IMR-90 (cell line): ENCODE measurements around the gene ANP32D. TPM values are rescaled to one million over a fixed set of nuclear protein-coding genes. Genes with fewer than 3 reads are reported as not detected.
"Not testable (repeated sequence)": the region's sequence is repeated elsewhere in the genome, so short reads cannot be mapped to it uniquely, and the experiment has no call there.

ENCODE experiments used
- ATAC-seq: fragments of 200-7000 bp; cut with Tn5 transposase; 2 replicates; pipeline ENCODE4 v1.9.1; 2020; ENCODE audit warnings: low read depth, mild to moderate bottlenecking, moderate library complexity
- BruUV-seq: library from RNA; stranded (reverse); fragments of 400-500 nt; replicated peaks from 2 replicates; lab custom pipeline; 2021; lab: Mats Ljungman, UMichigan
- CTCF ChIA-PET: fragments of 300-600 bp; formaldehyde crosslinking; extraction: SDS; loops from one replicate; lab custom pipeline; 2021; ENCODE audit warnings: antibody characterized with exemption; lab: Yijun Ruan, JAX
- POLR2A ChIA-PET: fragments of 300-600 bp; sonication (Branson Sonifier 250); formaldehyde crosslinking; loops from one replicate; lab custom pipeline; 2022; ENCODE audit warnings: antibody characterized with exemption; ENCODE audit not compliant: unreplicated experiment; lab: Charles Lee
- DNase-seq: peaks from one replicate; pipeline ENCODE4 v3.0.0; 2013
- H2AFZ ChIP-seq: replicated peaks from 2 replicates; pipeline ENCODE3; 2013; ENCODE audit warnings: low read length, mild to moderate bottlenecking; ENCODE audit not compliant: poor library complexity
- H2AK5ac ChIP-seq: 2 replicates; pipeline ENCODE4 v1.6.1; 2013; ENCODE audit warnings: low read depth, low read length, inconsistent platforms
- H2AK9ac ChIP-seq: replicated peaks from 2 replicates; pipeline ENCODE3; 2013; ENCODE audit warnings: mild to moderate bottlenecking, low read depth, low read length, moderate library complexity; ENCODE audit not compliant: poor library complexity
- H2BK120ac ChIP-seq: 2 replicates; pipeline ENCODE4 v1.6.1; 2013; ENCODE audit warnings: low read depth, low read length, inconsistent platforms
- H2BK15ac ChIP-seq: 3 replicates; pipeline ENCODE4 v1.6.1; 2013; ENCODE audit warnings: low read depth, low read length, inconsistent platforms
- H2BK20ac ChIP-seq: 2 replicates; pipeline ENCODE4 v1.6.1; 2013; ENCODE audit warnings: low read depth, mild to moderate bottlenecking, inconsistent platforms, low read length, moderate library complexity
- H2BK5ac ChIP-seq: 2 replicates; pipeline ENCODE4 v1.6.1; 2013; ENCODE audit warnings: mild to moderate bottlenecking, low read depth, low read length, inconsistent platforms; ENCODE audit not compliant: poor library complexity, severe bottlenecking
- H3K14ac ChIP-seq: replicated peaks from 2 replicates; pipeline ENCODE4 v1.6.1; 2013; ENCODE audit warnings: low read depth, low read length, inconsistent platforms
- H3K18ac ChIP-seq: 2 replicates; pipeline ENCODE4 v1.6.1; 2013; ENCODE audit warnings: low read depth, low read length, control low read depth
- H3K23ac ChIP-seq: 2 replicates; pipeline ENCODE4 v1.6.1; 2013; ENCODE audit warnings: low read depth, low read length, inconsistent platforms
- H3K27ac ChIP-seq: 2 replicates; pipeline ENCODE4 v1.5.1; 2013; ENCODE audit warnings: mild to moderate bottlenecking, control low read depth, low read length; ENCODE audit not compliant: insufficient read depth
- H3K27me3 ChIP-seq: 2 replicates; pipeline ENCODE4 v1.6.1; 2013; ENCODE audit warnings: low read length; ENCODE audit not compliant: control insufficient read depth, insufficient read depth
- H3K36me3 ChIP-seq: 2 replicates; pipeline ENCODE4 v1.6.1; 2013; ENCODE audit warnings: low read length, mixed read lengths; ENCODE audit not compliant: control insufficient read depth, insufficient read depth
- H3K4ac ChIP-seq: 2 replicates; pipeline ENCODE4 v1.6.1; 2013; ENCODE audit warnings: low read depth, low read length, inconsistent platforms
- H3K4me1 ChIP-seq: 2 replicates; pipeline ENCODE4 v1.6.1; 2013; ENCODE audit warnings: low read length, mixed read lengths; ENCODE audit not compliant: control insufficient read depth, insufficient read depth
- H3K4me2 ChIP-seq: 2 replicates; pipeline ENCODE4 v1.6.1; 2013; ENCODE audit warnings: low read depth, mild to moderate bottlenecking, control low read depth, low read length, moderate library complexity
- H3K4me3 ChIP-seq: 2 replicates; pipeline ENCODE4 v1.5.1; 2013; ENCODE audit warnings: low read depth, mild to moderate bottlenecking, control low read depth, low read length, moderate library complexity; ENCODE audit not compliant: insufficient read depth
- H3K56ac ChIP-seq: 2 replicates; pipeline ENCODE4 v1.6.1; 2013; ENCODE audit warnings: low read length, inconsistent platforms; ENCODE audit not compliant: insufficient read depth; ENCODE audit errors: extremely low read depth
- H3K79me1 ChIP-seq, 2 experiments: 2 replicates each; pipeline ENCODE4 v1.6.1; 2013; ENCODE audit warnings: low read length in 2 of 2, inconsistent platforms in 1 of 2, low read depth in 1 of 2
- H3K9ac ChIP-seq: 2 replicates; pipeline ENCODE4 v1.6.1; 2013; ENCODE audit warnings: low read depth, low read length, control low read depth
- H3K9me1 ChIP-seq: 2 replicates; pipeline ENCODE4 v1.6.1; 2013; ENCODE audit warnings: low read length, inconsistent platforms; ENCODE audit not compliant: insufficient read depth
- H3K9me3 ChIP-seq: 2 replicates; pipeline ENCODE4 v1.6.1; 2013; ENCODE audit warnings: low read length; ENCODE audit not compliant: control insufficient read depth, insufficient read depth
- H4K20me1 ChIP-seq: 2 replicates; pipeline ENCODE4 v1.6.1; 2013; ENCODE audit warnings: low read length, inconsistent platforms; ENCODE audit not compliant: insufficient read depth
- H4K5ac ChIP-seq: 2 replicates; pipeline ENCODE4 v1.6.1; 2013; ENCODE audit warnings: mild to moderate bottlenecking, low read depth, low read length, control low read depth
- H4K8ac ChIP-seq, 2 experiments: 2 replicates each; pipeline ENCODE4 v1.6.1; 2013; ENCODE audit warnings: low read depth in 2 of 2, low read length in 2 of 2, control low read depth in 1 of 2, inconsistent platforms in 1 of 2
- H4K91ac ChIP-seq: 2 replicates; pipeline ENCODE4 v1.6.1; 2013; ENCODE audit warnings: low read depth, low read length, inconsistent platforms; ENCODE audit not compliant: insufficient read depth
- WGBS, 2 experiments: methylation state at CpG; one replicate each; pipeline versions ENCODE4 v1.1.5 to v1.1.7; 2013; ENCODE audit warnings: missing lambda C conversion rate in 2 of 2; ENCODE audit not compliant: insufficient read length in 1 of 2; ENCODE audit errors: extremely low coverage in 2 of 2; 5-methylcytosine and 5-hydroxymethylcytosine counted together
- dilution Hi-C: fragments of 300-500 bp; cut with HindIII; formaldehyde crosslinking; loops from one replicate; pipeline ENCODE4 v1.14.3; 2018; ENCODE audit warnings: low sequenced_read_pairs; ENCODE audit not compliant: unreplicated experiment
- in situ Hi-C: fragments of 300-500 bp; cut with MboI; formaldehyde crosslinking; loops from 3 replicates; pipeline ENCODE4 v1.14.3; 2019; ENCODE audit warnings: low sequenced_read_pairs, inconsistent platforms, mixed read lengths
- intact Hi-C: fragments of 100-400 bp; cut with micrococcal nuclease; formaldehyde crosslinking; loops from 2 replicates; pipeline ENCODE4 v1.10.0; 2022
- polyA plus RNA-seq, 3 experiments: library from polyadenylated mRNA; depleted of rRNA; stranded (reverse); fragments of >200 nt; gene quantifications; 2 replicates each; pipeline ENCODE4 v1.2.3, GENCODE V29; 2012; ENCODE audit warnings: low replicate concordance in 1 of 3
- total RNA-seq: library from RNA; depleted of rRNA; stranded (reverse); fragments of >200 nt; gene quantifications from 2 replicates; pipeline ENCODE4 v1.2.3, GENCODE V29; 2012; rRNA removed

The ANP32D gene
- total and polyA plus RNA-seq, 2 of the 4 experiments (the other 2 are of a cell fraction): not detected

DNA sequence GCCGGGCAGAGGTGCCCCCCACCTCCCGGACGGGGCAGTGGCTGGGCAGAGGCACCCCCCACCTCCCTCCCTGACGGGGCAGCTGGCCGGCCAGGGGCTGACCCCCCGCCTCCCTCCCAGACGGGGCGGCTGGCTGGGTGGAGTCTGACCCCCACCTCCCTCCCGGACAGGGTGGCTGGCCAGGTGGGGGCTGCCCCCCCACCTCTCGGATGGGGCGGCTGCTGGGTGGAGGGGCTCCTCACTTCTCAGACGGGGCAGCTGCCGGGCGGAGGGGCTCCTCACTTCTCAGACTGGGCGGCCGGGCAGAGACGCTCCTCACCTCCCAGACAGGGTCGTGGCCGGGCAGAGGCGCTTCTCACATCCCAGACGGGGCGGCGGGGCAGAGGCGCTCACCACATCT lies 48.0 kb downstream of the ANP32D start:
- POLR2A ChIA-PET, BruUV-seq, H3K4me1 ChIP-seq, CTCF ChIA-PET, H3K4me2 ChIP-seq, H3K18ac ChIP-seq, H3K27ac ChIP-seq, H2AK5ac ChIP-seq, H2AK9ac ChIP-seq, H3K36me3 ChIP-seq, H3K9me1 ChIP-seq, H3K9ac ChIP-seq, in situ Hi-C loops, H2AFZ ChIP-seq, H2BK120ac ChIP-seq, H3K4me3 ChIP-seq, intact Hi-C loops, H4K8ac ChIP-seq, H3K56ac ChIP-seq, dilution Hi-C loops, H4K91ac ChIP-seq, H4K20me1 ChIP-seq, DNase-seq, H4K5ac ChIP-seq, H3K79me1 ChIP-seq, H3K14ac ChIP-seq, H3K27me3 ChIP-seq, H3K4ac ChIP-seq, H2BK5ac ChIP-seq, H2BK15ac ChIP-seq, H3K23ac ChIP-seq, H2BK20ac ChIP-seq, ATAC-seq, H3K9me3 ChIP-seq: not testable (repeated sequence)
- WGBS, 2 experiments: 81% methylated on average over 4 of the region's 24 CpGs; no CpG with 5 or more reads in 1 of the 2 experiments

Other genes with a start within 250 kb of the ANP32D start
- 3.9 and 5.2 TPM in 2 replicates for gene ZNF641, start 121.6 kb upstream of the ANP32D start, total RNA-seq
- 2.3 and 2.5 TPM in 2 replicates for gene ZNF641, start 121.6 kb upstream of the ANP32D start, polyA plus RNA-seq (2012; rRNA removed)
- gene C12orf54, start 9.9 kb downstream of the ANP32D start, total RNA-seq: not detected in 2 replicates
- gene C12orf54, start 9.9 kb downstream of the ANP32D start, polyA plus RNA-seq (2012; rRNA removed): not detected in 2 replicates
- gene OR8S1, start 53.1 kb downstream of the ANP32D start, total RNA-seq: not detected in 2 replicates
- gene OR8S1, start 53.1 kb downstream of the ANP32D start, polyA plus RNA-seq (2012; rRNA removed): not detected in 2 replicates
- gene LALBA, start 97.5 kb downstream of the ANP32D start, total RNA-seq: not detected in 2 replicates
- gene LALBA, start 97.5 kb downstream of the ANP32D start, polyA plus RNA-seq (2012; rRNA removed): not detected in 2 replicates
- 46.4 and 47.5 TPM in 2 replicates for gene KANSL2, start 209.7 kb downstream of the ANP32D start, total RNA-seq
- 23.3 and 25.2 TPM in 2 replicates for gene KANSL2, start 209.7 kb downstream of the ANP32D start, polyA plus RNA-seq (2012; rRNA removed)
- 30.3 and 74.0 TPM in 2 replicates for gene CCNT1, start 244.1 kb downstream of the ANP32D start, total RNA-seq
- 7.9 and 9.0 TPM in 2 replicates for gene CCNT1, start 244.1 kb downstream of the ANP32D start, polyA plus RNA-seq (2012; rRNA removed)